GM21529 (cell line): ENCODE data around the gene CRYGC.
A peak's percentile ranks its signal among the peaks of the same experiment; 100 is the strongest.
"Not testable (repeated sequence)": the region's sequence is repeated elsewhere in the genome, so short reads cannot be mapped to it uniquely, and the experiment has no call there.

Experiments used
- ATAC-seq: cut with Tn5 transposase; IDR thresholded peaks from one replicate; pipeline ENCODE4 v1.9.1; 2021; ENCODE audit not compliant: unreplicated experiment

Gene CRYGC

GRCh38 chr2:208138334-208138733, 8.7 kb upstream of the CRYGC start:
- ATAC-seq, result not testable (repeated sequence)

GRCh38 chr2:208136716-208137094, 7.1 kb upstream of the CRYGC start:
- no peak for ATAC-seq

GRCh38 chr2:208135794-208136715, 6.4 kb upstream of the CRYGC start:
- ATAC-seq, result no peak

GRCh38 chr2:208134928-208135586, 5.4 kb upstream of the CRYGC start:
- peak; percentile 53 for ATAC-seq

GRCh38 chr2:208130712-208131110, 1.1 kb upstream of the CRYGC start:
- no peak for ATAC-seq

- no peak for ATAC-seq
These were observed 1.5 kb downstream of the CRYGC start for GRCh38 chr2:208128136-208128535.

GRCh38 chr2:208127090-208127489, 2.5 kb downstream of the CRYGC start:
- no peak for ATAC-seq

- ATAC-seq, result no peak
These were observed 4.4 kb downstream of the CRYGC start for GRCh38 chr2:208125251-208125650.

GRCh38 chr2:208124013-208124715, 5.5 kb downstream of the CRYGC start, which contains the start of gene CRYGD:
Gene CRYGD, minus strand, starts transcription at chr2:208124524. Its CDS starts 51 bp downstream, at chr2:208124473.
- not testable (repeated sequence) for ATAC-seq

GRCh38 chr2:208122248-208122647, 7.4 kb downstream of the CRYGC start:
- no peak for ATAC-seq

- no peak for ATAC-seq
These were observed 10.7 kb downstream of the CRYGC start for GRCh38 chr2:208118918-208119317.

- ATAC-seq, result not testable (repeated sequence)
These were observed 12.2 kb downstream of the CRYGC start for GRCh38 chr2:208117390-208117789.

GRCh38 chr2:208112969-208113368, 16.7 kb downstream of the CRYGC start:
- no peak for ATAC-seq

GRCh38 chr2:208112273-208112745, 17.3 kb downstream of the CRYGC start:
- not testable (repeated sequence) for ATAC-seq

GRCh38 chr2:208103616-208104015, 26.0 kb downstream of the CRYGC start:
- ATAC-seq, result no peak

GRCh38 chr2:208101716-208102631, 27.7 kb downstream of the CRYGC start:
- ATAC-seq, result no peak

GRCh38 chr2:208099682-208100470, 29.8 kb downstream of the CRYGC start:
- no peak for ATAC-seq

- ATAC-seq, result not testable (repeated sequence)
These were observed 30.9 kb downstream of the CRYGC start for GRCh38 chr2:208098701-208099100.

- no peak for ATAC-seq
These were observed 31.4 kb downstream of the CRYGC start for GRCh38 chr2:208098267-208098666.
